Neutrophil (primary cell): Measurements from ENCODE around the gene PLXNA4.

Experiments used
- H3K27ac ChIP-seq: fragments of 200-600 bp; sonication (generic); 2 replicates; pipeline ENCODE4 v1.5.1; 2016; ENCODE audit warnings: mild to moderate bottlenecking, moderate library complexity
- H3K27me3 ChIP-seq: fragments of 200-600 bp; sonication (generic); 2 replicates; pipeline ENCODE4 v1.6.0; 2016; ENCODE audit warnings: mild to moderate bottlenecking
- H3K36me3 ChIP-seq: fragments of 200-600 bp; sonication (generic); 2 replicates; pipeline ENCODE4 v1.5.1; 2017
- H3K4me1 ChIP-seq, 2 experiments: fragments of 200-600 bp in 1 of 2; sonication (generic) in 1 of 2; 1 replicate in 1 of 2; 2 replicates in 1 of 2; pipeline versions ENCODE4 v1.5.1 to v1.6.1; 2013 to 2016; ENCODE audit warnings: low read depth in 1 of 2, low read length in 1 of 2, mild to moderate bottlenecking in 1 of 2, moderate library complexity in 1 of 2; ENCODE audit not compliant: control insufficient read depth in 1 of 2, insufficient read depth in 1 of 2
- H3K4me3 ChIP-seq, 2 experiments: fragments of 200-600 bp in 1 of 2; sonication (generic) in 1 of 2; 1 replicate in 1 of 2; 2 replicates in 1 of 2; pipeline ENCODE4 v1.5.1; 2013 to 2016; ENCODE audit warnings: low read depth in 1 of 2, low read length in 1 of 2, mild to moderate bottlenecking in 1 of 2, moderate library complexity in 1 of 2
- H3K9me3 ChIP-seq: fragments of 200-600 bp; sonication (generic); 2 replicates; pipeline ENCODE4 v1.5.1; 2016
- CTCF ChIP-seq: fragments of 200-600 bp; sonication (generic); IDR thresholded peaks from 2 replicates; pipeline ENCODE4 v1.5.1; 2016; ENCODE audit warnings: antibody characterized with exemption

PLXNA4 gene

GRCh38 chr7:132145063-132145462, 431.2 kb downstream of the PLXNA4 start:
- Histone ChIP-seq H3K27ac (no peak overlapping the region), H3K4me1 (no peaks in the 10 kb centered on the region), H3K9me3 (no peaks in the 10 kb centered on the region), H3K36me3 (no peaks in the 10 kb centered on the region), H3K27me3 (no peaks in the 10 kb centered on the region), H3K4me3 (no peak overlapping the region)
- TF ChIP-seq CTCF, result no peak

DNA sequence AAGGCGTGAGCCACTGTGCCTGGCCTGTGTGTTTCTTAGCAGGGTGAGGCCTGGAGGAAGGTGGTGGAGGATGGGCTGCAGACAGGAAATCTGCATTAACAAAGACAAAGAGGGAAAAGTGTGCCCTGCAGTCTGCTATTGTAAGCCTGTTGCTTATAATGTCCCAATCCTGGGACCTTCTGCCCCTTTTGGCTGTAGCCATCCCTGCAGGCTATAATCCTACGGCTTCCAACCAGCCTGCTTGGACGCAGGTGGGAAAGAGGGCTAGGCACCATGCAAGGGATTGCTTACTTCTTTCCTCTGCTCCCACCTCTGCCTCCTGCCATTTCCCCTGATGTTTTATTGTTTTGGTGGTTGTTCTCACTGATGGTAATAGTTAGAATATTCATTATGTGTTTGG, 434.3 kb downstream of the PLXNA4 start:
- no peak for TF ChIP-seq CTCF
- no peaks in the 10 kb centered on the region for H3K4me1 ChIP-seq
- no peaks in the 10 kb centered on the region for H3K9me3 ChIP-seq
- H3K4me3 ChIP-seq, result no peak overlapping the region
- no peaks in the 10 kb centered on the region for H3K36me3 ChIP-seq
- H3K27ac ChIP-seq, result no peak overlapping the region
- H3K27me3 ChIP-seq, result no peaks in the 10 kb centered on the region

GRCh38 chr7:132141109-132141508, 435.2 kb downstream of the PLXNA4 start:
- no peak overlapping the region for H3K27ac ChIP-seq
- H3K27me3 ChIP-seq, result no peaks in the 10 kb centered on the region
- H3K9me3 ChIP-seq, result no peaks in the 10 kb centered on the region
- H3K4me3 ChIP-seq, result no peak overlapping the region
- no peaks in the 10 kb centered on the region for H3K36me3 ChIP-seq
- H3K4me1 ChIP-seq, result no peaks in the 10 kb centered on the region
- no peak for TF ChIP-seq CTCF

GRCh38 chr7:132140341-132140740, 435.9 kb downstream of the PLXNA4 start:
- Histone ChIP-seq H3K36me3 (no peaks in the 10 kb centered on the region), H3K4me3 (no peak overlapping the region), H3K27me3 (no peaks in the 10 kb centered on the region), H3K9me3 (no peaks in the 10 kb centered on the region), H3K4me1 (no peaks in the 10 kb centered on the region), H3K27ac (no peak overlapping the region)
- TF ChIP-seq CTCF, result no peak

GRCh38 chr7:132138817-132139216, 437.5 kb downstream of the PLXNA4 start:
- no peak for TF ChIP-seq CTCF
- Histone ChIP-seq H3K27ac (no peak overlapping the region), H3K27me3 (no peaks in the 10 kb centered on the region), H3K4me3 (no peak overlapping the region), H3K9me3 (no peaks in the 10 kb centered on the region), H3K36me3 (no peaks in the 10 kb centered on the region), H3K4me1 (no peaks in the 10 kb centered on the region)

- H3K4me1 ChIP-seq, result no peaks in the 10 kb centered on the region
- H3K27ac ChIP-seq, result no peak overlapping the region
- no peak for TF ChIP-seq CTCF
- no peaks in the 10 kb centered on the region for H3K27me3 ChIP-seq
- no peak overlapping the region for H3K4me3 ChIP-seq
- no peaks in the 10 kb centered on the region for H3K9me3 ChIP-seq
- H3K36me3 ChIP-seq, result no peaks in the 10 kb centered on the region
Measured at GRCh38 chr7:132137681-132138080, 438.6 kb downstream of the PLXNA4 start.
